Measurements from ENCODE around the gene HES6.

The HES6 gene

DNA sequence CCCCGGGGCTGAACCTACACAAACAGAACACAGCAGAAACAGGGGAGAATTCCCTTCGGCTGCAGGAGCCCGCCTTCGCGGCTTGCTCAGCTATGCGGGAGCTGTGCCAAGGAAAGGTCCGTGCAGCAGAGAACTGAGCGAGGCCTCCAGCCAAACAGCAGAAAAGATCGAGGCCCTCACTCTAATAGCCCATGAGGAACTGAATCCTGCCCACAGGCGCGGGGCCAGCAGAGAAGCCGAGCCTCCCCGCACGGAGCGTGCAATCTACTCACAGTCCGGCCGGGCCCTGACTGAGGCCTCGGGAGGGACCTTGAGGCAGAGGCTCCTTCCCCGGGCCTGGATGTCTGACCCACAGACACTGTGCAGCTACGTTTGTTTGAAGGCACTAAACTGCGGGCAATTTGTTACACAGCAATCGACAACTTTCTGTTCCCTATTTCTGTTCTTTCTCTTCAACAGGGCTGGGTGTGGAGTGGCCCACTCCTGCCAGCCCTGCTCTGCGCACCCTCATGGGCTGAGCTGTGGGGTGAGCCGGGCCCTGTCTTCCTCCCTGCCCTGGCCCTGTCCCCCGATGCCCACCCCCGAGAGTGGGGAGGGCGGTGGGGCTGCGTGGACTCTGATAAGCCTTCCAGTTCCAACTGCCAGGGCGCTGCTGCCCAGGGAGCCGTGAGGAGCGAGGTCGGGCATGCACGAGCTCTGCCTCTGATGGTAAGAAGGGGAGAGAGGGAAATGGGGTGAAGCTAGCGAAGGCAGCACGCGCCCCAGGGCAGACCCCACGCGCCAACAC lies 13.7 kb downstream of the HES6 start:
- H3K4me3 ChIP-seq (ENCODE audit: low read depth, low read length): no peak overlapping the region
- TF ChIP-seq, protein P1, sequence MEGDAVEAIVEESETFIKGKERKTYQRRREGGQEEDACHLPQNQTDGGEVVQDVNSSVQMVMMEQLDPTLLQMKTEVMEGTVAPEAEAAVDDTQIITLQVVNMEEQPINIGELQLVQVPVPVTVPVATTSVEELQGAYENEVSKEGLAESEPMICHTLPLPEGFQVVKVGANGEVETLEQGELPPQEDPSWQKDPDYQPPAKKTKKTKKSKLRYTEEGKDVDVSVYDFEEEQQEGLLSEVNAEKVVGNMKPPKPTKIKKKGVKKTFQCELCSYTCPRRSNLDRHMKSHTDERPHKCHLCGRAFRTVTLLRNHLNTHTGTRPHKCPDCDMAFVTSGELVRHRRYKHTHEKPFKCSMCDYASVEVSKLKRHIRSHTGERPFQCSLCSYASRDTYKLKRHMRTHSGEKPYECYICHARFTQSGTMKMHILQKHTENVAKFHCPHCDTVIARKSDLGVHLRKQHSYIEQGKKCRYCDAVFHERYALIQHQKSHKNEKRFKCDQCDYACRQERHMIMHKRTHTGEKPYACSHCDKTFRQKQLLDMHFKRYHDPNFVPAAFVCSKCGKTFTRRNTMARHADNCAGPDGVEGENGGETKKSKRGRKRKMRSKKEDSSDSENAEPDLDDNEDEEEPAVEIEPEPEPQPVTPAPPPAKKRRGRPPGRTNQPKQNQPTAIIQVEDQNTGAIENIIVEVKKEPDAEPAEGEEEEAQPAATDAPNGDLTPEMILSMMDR (IDR thresholded peaks at IDR 0.05; ENCODE audit: borderline replicate concordance, insufficient read depth, low read depth, low read length): no peak

DNA sequence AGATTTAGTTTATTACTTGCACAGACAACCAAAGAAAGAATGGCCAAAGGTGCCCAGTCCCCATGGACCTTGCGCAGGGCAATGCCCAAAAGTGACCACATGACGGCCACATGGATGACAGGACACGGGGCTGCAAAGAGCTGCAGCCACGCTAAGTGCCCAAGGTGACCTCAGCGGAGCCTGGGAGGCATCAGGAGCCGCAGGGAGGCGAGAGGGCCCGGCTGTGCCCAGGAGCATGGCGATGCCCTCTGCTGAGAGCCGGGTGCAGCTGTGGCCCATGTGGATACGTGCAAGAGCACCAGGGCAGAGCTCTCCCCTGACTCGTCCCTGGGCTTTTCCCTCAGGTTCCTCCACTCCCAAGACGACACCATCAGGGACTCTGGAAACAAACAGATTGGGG lies 14.7 kb downstream of the HES6 start:
- TF ChIP-seq, protein P1 (IDR thresholded peaks at IDR 0.05; ENCODE audit: borderline replicate concordance, insufficient read depth, low read depth, low read length): no peak
- H3K4me3 ChIP-seq (ENCODE audit: low read depth, low read length): no peak overlapping the region

DNA sequence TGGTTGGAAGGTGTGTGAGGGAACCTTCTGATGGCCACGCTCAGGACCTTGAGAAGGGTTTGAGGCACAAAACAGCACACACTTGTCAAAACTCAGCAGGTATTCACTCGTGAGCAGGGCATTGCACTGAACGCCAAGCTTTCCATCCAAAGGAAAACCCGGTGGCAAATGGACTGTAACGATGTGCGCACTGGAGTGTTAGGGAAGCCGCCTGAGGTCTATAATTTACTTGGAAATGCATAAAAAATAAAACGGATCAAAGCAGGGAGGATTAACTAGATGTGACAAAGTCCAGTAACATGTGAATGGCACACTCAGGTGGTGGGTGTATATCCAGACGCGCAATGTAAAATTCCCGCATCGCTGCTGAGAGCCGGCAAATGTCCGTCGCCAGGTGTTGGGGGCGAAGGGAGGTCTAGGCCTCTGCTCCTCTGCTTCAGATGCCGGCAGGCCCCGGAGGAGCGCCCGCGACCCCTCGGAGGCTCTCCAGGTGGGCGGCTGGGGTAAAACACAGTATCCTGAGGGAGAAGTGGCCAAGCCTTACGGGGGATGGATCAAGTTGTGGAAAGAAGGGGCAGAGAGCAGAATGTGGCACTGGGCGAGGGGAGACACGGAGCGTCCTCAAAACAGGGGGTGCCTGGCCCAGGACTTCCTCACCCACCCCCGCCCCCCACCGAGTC lies 15.3 kb downstream of the HES6 start:
- TF ChIP-seq, protein P1 (IDR thresholded peaks at IDR 0.05; ENCODE audit: borderline replicate concordance, insufficient read depth, low read depth, low read length): no peak
- no peak overlapping the region for H3K4me3 ChIP-seq (ENCODE audit: low read depth, low read length)

DNA sequence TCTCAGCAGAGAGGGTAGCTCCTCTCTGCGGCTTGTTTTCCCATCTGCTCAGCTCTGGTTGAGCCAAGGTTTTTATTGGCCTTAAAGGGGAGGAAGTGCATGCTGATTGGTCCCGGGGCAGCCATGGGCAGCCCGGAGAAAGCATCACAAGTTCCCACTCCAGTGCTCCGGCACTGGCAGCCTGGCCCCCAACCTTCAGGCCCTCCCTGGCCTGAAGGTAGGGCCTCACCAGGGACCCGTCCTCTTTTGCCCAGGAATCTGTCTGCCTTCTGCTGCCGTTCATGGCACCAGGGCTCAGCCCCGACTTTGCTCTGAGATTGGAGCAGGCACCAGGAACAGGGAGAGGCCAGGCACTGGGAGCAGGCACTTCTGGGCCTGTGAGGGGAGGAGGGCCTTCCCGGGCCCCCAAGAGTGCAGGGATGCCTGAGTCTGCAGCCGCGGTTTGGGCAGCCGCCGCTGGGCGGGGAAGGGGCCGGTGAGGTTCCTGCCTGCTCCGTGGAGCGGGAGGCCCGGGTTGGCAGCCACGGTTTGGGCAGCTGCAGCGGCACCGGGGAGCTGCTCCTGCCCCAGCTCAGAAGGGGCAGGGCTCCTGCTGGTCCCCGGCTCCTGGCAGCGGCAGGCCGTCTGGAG lies 18.8 kb downstream of the HES6 start:
- TF ChIP-seq, protein P1 (IDR thresholded peaks at IDR 0.05; ENCODE audit: borderline replicate concordance, insufficient read depth, low read depth, low read length): no peak
- H3K4me3 ChIP-seq (ENCODE audit: low read depth, low read length): no peak overlapping the region

DNA sequence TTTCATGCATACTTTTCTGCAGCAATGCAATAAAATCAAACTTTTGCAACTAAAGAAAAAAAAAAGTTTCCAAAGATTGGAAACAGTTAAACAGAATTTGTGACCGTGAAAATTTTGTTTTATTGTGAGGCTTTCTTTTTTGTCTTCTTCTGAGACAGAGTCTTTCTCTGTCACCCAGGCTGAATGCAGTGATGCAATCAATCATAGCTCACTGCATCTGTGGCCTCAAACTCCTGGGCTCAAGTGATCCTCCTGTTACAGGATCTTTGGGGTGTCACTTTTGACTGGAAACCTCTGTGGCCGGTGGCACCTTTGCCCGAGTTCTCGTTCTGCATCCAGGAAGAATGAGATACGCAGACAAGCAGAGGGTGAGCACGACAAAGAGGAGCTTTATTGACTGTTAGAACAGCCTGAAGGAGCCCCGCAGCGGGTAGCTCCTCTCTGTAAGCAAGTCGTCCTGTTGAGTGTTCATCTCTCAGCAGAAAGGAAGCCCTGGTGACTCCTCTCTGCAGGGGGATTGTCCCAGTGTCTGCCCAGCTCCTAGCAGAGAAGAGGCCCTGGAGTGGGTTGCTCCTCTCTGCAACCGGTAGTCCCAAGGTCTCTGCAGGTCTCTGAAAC lies 19.5 kb downstream of the HES6 start:
- no peak overlapping the region for H3K4me3 ChIP-seq (ENCODE audit: low read depth, low read length)
- TF ChIP-seq, protein P1 (IDR thresholded peaks at IDR 0.05; ENCODE audit: borderline replicate concordance, insufficient read depth, low read depth, low read length): no peak

DNA sequence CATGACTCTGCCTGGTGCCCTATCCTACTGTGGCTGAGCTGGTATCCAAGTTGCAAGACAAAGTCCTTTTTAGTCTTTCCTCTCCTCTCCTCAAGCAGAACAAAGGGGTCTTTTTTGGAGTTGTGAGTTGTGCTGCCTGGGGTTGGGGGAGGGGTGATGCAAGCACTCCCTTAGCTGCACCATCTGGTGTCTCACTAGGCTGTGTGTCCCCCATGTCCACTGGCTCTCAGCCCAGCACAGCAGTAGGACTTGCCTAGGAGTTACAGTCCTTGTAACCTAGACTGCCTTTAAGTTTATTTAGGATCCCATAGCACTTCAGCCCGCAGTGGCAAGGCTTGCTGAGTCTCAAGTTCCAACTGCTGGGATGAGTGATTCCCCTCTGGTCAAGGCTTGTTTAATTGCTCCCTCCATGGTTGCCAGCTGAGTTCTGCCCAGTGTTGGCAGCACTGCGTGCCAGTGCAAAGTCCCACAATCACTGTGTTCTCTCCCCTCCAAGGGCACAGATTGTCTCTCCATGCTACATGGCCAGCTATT lies 23.1 kb downstream of the HES6 start:
- TF ChIP-seq, protein P1 (IDR thresholded peaks at IDR 0.05; ENCODE audit: borderline replicate concordance, insufficient read depth, low read depth, low read length): no peak
- no peak overlapping the region for H3K4me3 ChIP-seq (ENCODE audit: low read depth, low read length)

Data from GM12875 (cell line).